Stimulated activated naive CD8-positive, alpha-beta T cell treated with anti-CD3 and anti-CD28 coated beads, Interleukin-15, Interleukin-2, amounts not matched to agents 100 U/mL and 50 U/mL, for 24 hours (primary cell): ENCODE measurements around the gene ATP6V0E1.
"Not testable (repeated sequence)": the region's sequence is repeated elsewhere in the genome, so short reads cannot be mapped to it uniquely, and the experiment has no call there.

Source experiments
- ATAC-seq: fragments of 150-1000 bp; cut with Tn5 transposase; one replicate; pipeline ENCODE4 v1.10.0; 2021
- DNase-seq: peaks from one replicate; pipeline ENCODE4 v3.0.0; 2021

Gene ATP6V0E1

DNA sequence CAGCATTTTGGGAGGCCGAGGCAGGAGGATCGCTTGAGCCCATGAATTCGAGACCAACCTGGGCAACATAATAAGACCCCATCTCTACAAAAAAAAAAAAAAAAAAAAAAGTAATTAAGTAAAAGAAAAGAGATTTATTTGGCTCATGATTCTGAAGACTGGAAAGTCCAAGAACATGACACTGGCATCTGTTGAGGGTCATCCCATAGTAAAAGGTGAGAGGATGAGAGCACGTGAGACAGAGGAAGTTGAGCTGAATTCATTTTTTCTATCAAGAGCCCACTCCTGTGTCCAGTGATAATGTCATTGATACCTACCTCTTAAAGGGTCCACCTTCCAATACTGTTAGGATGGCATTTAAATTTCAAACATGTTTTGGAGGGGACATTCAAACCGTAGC is 92.4 kb downstream of the ATP6V0E1 start:
- DNase-seq, result no peak
- no peak for ATAC-seq

DNA sequence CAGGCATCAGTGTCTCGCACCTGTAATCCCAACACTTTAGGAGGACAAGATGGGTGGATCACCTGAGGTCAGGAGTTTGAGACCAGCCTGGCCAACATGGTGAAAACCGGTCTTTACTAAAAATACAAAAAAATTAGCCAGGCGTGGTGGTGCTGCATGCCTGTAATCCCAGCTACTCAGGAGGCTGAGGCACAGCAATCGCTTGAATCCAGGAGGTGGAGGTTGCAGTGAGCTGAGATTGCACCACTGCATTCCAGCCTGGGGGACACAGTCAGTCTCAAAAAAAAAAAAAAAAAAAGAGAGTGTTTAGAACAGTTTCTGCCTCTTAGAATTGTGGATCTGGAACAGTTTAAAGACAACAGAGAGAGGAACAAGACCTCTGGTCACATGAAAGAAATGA is 92.9 kb downstream of the ATP6V0E1 start:
- ATAC-seq, DNase-seq: not testable (repeated sequence)

DNA sequence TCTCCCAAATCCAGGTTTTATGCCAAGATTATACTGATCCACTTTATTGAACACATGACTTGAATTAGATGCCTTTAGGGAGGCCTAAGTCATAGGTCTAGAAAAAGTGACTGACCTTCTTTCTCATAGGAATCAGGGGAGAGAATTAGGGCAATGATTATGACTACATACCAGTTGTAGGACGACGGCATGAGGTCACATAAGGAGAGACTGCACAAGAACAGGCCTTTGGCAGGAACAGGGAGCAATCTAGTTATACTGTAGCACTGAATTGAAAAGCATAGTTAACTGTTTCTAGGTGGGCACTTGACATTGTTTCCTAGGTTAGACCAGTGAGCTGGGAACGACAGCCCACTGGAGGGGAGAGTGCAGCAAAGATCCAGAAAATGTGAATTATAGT is 95.3 kb downstream of the ATP6V0E1 start:
- DNase-seq (no peak), ATAC-seq (no peak)
